ENCODE results near the gene EPHA5. TPM values are rescaled to one million over a fixed set of nuclear protein-coding genes. Genes with fewer than 3 reads are reported as not detected.

The EPHA5 gene
- total and polyA plus RNA-seq, 8 donors, result 0.08 to 1.8 (median 0.51) TPM; not detected in 2

DNA sequence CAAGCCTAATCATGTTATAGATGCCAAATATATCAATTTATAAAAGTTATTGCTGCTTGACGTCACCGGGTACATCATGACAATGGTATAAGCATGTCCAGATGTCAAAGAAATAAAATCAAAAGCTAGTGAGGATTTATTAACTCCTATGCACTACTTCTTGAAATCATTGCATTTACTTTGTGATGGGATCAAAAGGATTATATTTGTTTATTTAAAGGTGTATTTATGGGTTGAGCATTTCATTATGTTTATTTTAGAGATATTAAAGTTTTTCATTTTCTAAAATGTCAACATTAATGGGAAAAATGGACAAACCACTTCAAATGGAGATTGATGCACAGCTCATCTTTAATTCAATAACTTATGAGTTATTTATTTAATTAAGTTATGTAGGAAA is 277.8 kb downstream of the EPHA5 start:
- Histone ChIP-seq H3K9me3 (peaks cover 0 to 3% (median 2%) of the 10 kb centered on the region in 4 donors), H3K27ac (no peak overlapping the region), H3K4me3 (no peak overlapping the region), H3K36me3 (no peaks in the 10 kb centered on the region), H3K27me3 (no peaks in the 10 kb centered on the region), H3K4me1 (no peaks in the 10 kb centered on the region)
- DNase-seq, result no peak
- TF ChIP-seq POLR2AphosphoS5 (IDR thresholded peaks at IDR 0.05) (no peak), POLR2A (IDR thresholded peaks at IDR 0.05) (no peak), EP300 (IDR thresholded peaks at IDR 0.05) (no peak)
- TF ChIP-seq, protein P1, sequence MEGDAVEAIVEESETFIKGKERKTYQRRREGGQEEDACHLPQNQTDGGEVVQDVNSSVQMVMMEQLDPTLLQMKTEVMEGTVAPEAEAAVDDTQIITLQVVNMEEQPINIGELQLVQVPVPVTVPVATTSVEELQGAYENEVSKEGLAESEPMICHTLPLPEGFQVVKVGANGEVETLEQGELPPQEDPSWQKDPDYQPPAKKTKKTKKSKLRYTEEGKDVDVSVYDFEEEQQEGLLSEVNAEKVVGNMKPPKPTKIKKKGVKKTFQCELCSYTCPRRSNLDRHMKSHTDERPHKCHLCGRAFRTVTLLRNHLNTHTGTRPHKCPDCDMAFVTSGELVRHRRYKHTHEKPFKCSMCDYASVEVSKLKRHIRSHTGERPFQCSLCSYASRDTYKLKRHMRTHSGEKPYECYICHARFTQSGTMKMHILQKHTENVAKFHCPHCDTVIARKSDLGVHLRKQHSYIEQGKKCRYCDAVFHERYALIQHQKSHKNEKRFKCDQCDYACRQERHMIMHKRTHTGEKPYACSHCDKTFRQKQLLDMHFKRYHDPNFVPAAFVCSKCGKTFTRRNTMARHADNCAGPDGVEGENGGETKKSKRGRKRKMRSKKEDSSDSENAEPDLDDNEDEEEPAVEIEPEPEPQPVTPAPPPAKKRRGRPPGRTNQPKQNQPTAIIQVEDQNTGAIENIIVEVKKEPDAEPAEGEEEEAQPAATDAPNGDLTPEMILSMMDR (IDR thresholded peaks at IDR 0.05), result no peak
- intact Hi-C loops (cut with DNase I; ENCODE audit: low total_unique reads), result no loop called here
- WGBS, 5 donors, result 32 to 88% (median 62%) methylated on average over 2 of the region's 2 CpGs

DNA sequence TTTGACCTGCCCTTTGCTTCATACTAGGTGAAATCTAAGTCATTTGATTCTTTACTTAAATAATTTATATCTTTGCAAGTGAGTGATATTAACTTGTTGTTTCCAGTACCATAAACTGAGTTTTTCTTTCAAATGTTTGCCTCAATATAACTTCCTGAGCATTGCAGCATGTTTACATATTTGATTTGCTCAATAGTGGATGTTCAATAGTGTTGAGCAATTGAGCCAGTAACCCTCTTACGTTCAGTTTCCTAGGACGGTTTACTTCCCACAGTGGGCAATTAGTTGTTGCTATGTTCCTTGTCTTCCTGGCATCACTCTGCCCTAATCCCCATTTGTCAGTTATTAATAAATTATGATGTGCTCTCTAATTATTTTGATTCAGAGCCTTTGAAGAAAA is 278.5 kb downstream of the EPHA5 start:
- intact Hi-C loops (cut with DNase I; ENCODE audit: low total_unique reads), result no loop called here
- peaks cover 0 to 3% (median 2%) of the 10 kb centered on the region in 4 donors for H3K9me3 ChIP-seq
- no peaks in the 10 kb centered on the region for H3K36me3 ChIP-seq
- H3K27me3 ChIP-seq, result no peaks in the 10 kb centered on the region
- no peak for DNase-seq
- WGBS, 5 donors, result 40 to 60% (median 53%) methylated on average over 2 of the region's 2 CpGs
- H3K4me1 ChIP-seq, result no peaks in the 10 kb centered on the region
- no peak overlapping the region for H3K27ac ChIP-seq
- H3K4me3 ChIP-seq, result no peak overlapping the region
- TF ChIP-seq POLR2AphosphoS5 (IDR thresholded peaks at IDR 0.05) (no peak), EP300 (IDR thresholded peaks at IDR 0.05) (no peak), POLR2A (IDR thresholded peaks at IDR 0.05) (no peak)
- TF ChIP-seq, protein P1 (IDR thresholded peaks at IDR 0.05), result no peak

DNA sequence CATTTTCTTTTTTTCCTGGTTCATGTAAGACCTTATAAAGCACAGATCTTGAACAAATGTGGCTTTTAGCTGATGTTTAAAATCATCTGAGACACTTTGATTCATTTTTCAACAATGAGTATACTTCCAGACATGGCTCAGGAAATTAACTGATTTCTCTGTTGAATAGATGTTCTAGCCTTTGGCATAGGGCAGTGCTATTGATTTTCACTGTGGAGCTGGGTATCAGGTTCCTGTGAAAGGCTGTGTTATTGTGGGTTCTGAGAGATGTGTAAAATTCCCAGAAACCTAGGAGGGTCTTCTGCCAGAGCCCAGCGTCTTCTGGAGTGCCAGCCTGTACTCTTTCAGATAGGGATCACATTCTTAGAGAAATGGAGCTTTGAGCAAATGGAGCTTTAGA is 278.9 kb downstream of the EPHA5 start:
- Histone ChIP-seq H3K27ac (no peak overlapping the region), H3K4me1 (no peaks in the 10 kb centered on the region), H3K27me3 (no peaks in the 10 kb centered on the region), H3K4me3 (no peak overlapping the region), H3K36me3 (no peaks in the 10 kb centered on the region), H3K9me3 (peaks cover 0 to 3% (median 2%) of the 10 kb centered on the region in 4 donors)
- 33 to 67% (median 43%) methylated on average over 1 of the region's 1 CpG for WGBS, 5 donors
- intact Hi-C loops (cut with DNase I; ENCODE audit: low total_unique reads), result no loop called here
- no peak for TF ChIP-seq POLR2A (IDR thresholded peaks at IDR 0.05)
- TF ChIP-seq, protein P1 (IDR thresholded peaks at IDR 0.05), result no peak
- DNase-seq, result no peak

DNA sequence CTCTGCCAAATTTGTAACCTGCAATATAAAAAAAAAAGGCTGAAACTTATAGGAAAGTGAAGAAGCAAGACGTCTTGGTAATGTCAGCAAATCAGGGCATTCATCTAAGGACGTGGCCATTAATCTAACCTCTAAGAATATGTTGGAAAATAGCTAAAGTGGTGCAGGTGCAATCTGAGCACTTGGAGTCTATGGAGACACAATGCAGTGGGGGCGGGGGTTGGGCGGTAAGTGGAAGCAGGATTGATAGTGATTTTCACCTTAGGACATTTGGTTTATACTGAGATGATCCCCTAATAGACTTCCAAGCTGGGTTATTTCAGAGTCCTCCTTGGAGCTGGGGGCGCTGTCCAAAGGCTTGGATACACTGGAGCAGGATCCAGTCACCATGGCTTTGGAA is 283.4 kb downstream of the EPHA5 start:
- H3K27ac ChIP-seq, result no peak overlapping the region
- TF ChIP-seq POLR2A (IDR thresholded peaks at IDR 0.05) (no peak), POLR2AphosphoS5 (IDR thresholded peaks at IDR 0.05) (no peak), EP300 (IDR thresholded peaks at IDR 0.05) (no peak)
- TF ChIP-seq, protein P1 (IDR thresholded peaks at IDR 0.05), result no peak
- DNase-seq, result no peak
- intact Hi-C loops (cut with DNase I; ENCODE audit: low total_unique reads), result no loop called here
- no peaks in the 10 kb centered on the region for H3K9me3 ChIP-seq
- no peaks in the 10 kb centered on the region for H3K27me3 ChIP-seq
- 58 to 82% (median 73%) methylated on average over 5 of the region's 5 CpGs for WGBS, 5 donors
- H3K4me3 ChIP-seq, result no peak overlapping the region
- H3K36me3 ChIP-seq, result no peaks in the 10 kb centered on the region
- no peaks in the 10 kb centered on the region for H3K4me1 ChIP-seq
